Common myeloid progenitor, CD34-positive (primary cell): ENCODE results near the gene SMARCE1.

Source experiments
- CTCF ChIA-PET: fragments of 350-600 bp; sonication (Branson Sonifier 250); formaldehyde crosslinking; loops from one replicate; lab custom pipeline; 2021; ENCODE audit warnings: antibody characterized with exemption; lab: Charles Lee
- POLR2A ChIA-PET: fragments of 350-600 bp; sonication (Branson Sonifier 250); formaldehyde crosslinking; loops from one replicate; lab custom pipeline; 2021; ENCODE audit warnings: antibody characterized with exemption; lab: Charles Lee
- DNase-seq, 3 donors: peaks; one replicate each; pipeline versions ENCODE4 v3.0.0 to v3.0.0-alpha.2; 2013
- H3K27ac ChIP-seq, 2 experiments: 1 replicate in 1 of 2; 2 replicates in 1 of 2; pipeline ENCODE4 v1.7.0; 2013; ENCODE audit warnings: inconsistent platforms in 2 of 2, low read length in 2 of 2, mild to moderate bottlenecking in 2 of 2, low read depth in 1 of 2, moderate library complexity in 1 of 2; ENCODE audit not compliant: severe bottlenecking in 2 of 2, insufficient read depth in 1 of 2, poor library complexity in 1 of 2
- H3K27me3 ChIP-seq, 5 experiments: replicated peaks in 2 of 5; 1 replicate in 3 of 5; 2 replicates in 2 of 5; pipeline versions ENCODE4 v1.6.1 to v1.7.0; 2013; ENCODE audit warnings: low read length in 4 of 5, mild to moderate bottlenecking in 2 of 5, moderate library complexity in 2 of 5, inconsistent platforms in 1 of 5; ENCODE audit not compliant: insufficient read depth in 5 of 5, control insufficient read depth in 4 of 5
- H3K36me3 ChIP-seq, 4 experiments: 1 replicate in 2 of 4; 2 replicates in 2 of 4; pipeline versions ENCODE4 v1.6.1 to v1.7.0; 2013; ENCODE audit warnings: low read length in 3 of 4, control low read depth in 1 of 4, mild to moderate bottlenecking in 1 of 4; ENCODE audit not compliant: control insufficient read depth in 4 of 4, insufficient read depth in 4 of 4
- H3K4me1 ChIP-seq, 4 experiments: 1 replicate in 3 of 4; 2 replicates in 1 of 4; pipeline versions ENCODE4 v1.6.1 to v1.7.1; 2013; ENCODE audit warnings: low read length in 3 of 4, mild to moderate bottlenecking in 3 of 4, control low read depth in 1 of 4, inconsistent platforms in 1 of 4, moderate library complexity in 1 of 4; ENCODE audit not compliant: control insufficient read depth in 4 of 4, insufficient read depth in 4 of 4; ENCODE audit errors: control extremely low read depth in 1 of 4
- H3K4me3 ChIP-seq, 7 experiments: 1 replicate in 4 of 7; 2 replicates in 3 of 7; pipeline versions ENCODE4 v1.5.1 to v1.7.0; 2013; ENCODE audit warnings: mild to moderate bottlenecking in 7 of 7, low read length in 6 of 7, moderate library complexity in 6 of 7, inconsistent platforms in 2 of 7, low read depth in 2 of 7, control low read depth in 1 of 7; ENCODE audit not compliant: insufficient read depth in 4 of 7, control insufficient read depth in 1 of 7; ENCODE audit errors: extremely low read depth in 1 of 7
- H3K9me3 ChIP-seq, 5 experiments: 1 replicate in 4 of 5; 2 replicates in 1 of 5; pipeline versions ENCODE4 v1.6.1 to v1.7.1; 2013; ENCODE audit warnings: low read length in 4 of 5, mild to moderate bottlenecking in 2 of 5, inconsistent platforms in 1 of 5, low read depth in 1 of 5, moderate library complexity in 1 of 5; ENCODE audit not compliant: control insufficient read depth in 4 of 5, insufficient read depth in 2 of 5; ENCODE audit errors: control extremely low read depth in 1 of 5
- WGBS: methylation state at CpG from one replicate; pipeline ENCODE4 v1.1.5; 2013; ENCODE audit not compliant: insufficient coverage; 5-methylcytosine and 5-hydroxymethylcytosine counted together

The SMARCE1 gene

GRCh38 chr17:40613467-40614154 lies 34.0 kb downstream of the SMARCE1 start:
- DNase-seq = no peak
- no peak overlapping the region for H3K27ac ChIP-seq
- no peak overlapping the region for H3K4me3 ChIP-seq
- no peaks in the 10 kb centered on the region for H3K36me3 ChIP-seq
- WGBS = 100% methylated on average over 4 of the region's 5 CpGs
- ChIA-PET CTCF (interaction anchor here (1.3 to 5.7 kb wide), 3 partner anchors 9 to 59 kb away, joined by 3 to 42 read pairs (median 19); no protein-coding TSS in a partner anchor), POLR2A (interaction anchor here (0.6 kb wide), 1 partner anchor 34 kb away, joined by 3 read pairs; no protein-coding TSS in a partner anchor)
- peaks cover 0 to 6% (median 0%) of the 10 kb centered on the region in 5 experiments for H3K27me3 ChIP-seq
- peaks cover 0 to 11% (median 6%) of the 10 kb centered on the region in 4 experiments for H3K4me1 ChIP-seq
- H3K9me3 ChIP-seq = no peaks in the 10 kb centered on the region

- Histone ChIP-seq H3K9me3 (no peaks in the 10 kb centered on the region), H3K4me3 (no peak overlapping the region), H3K27me3 (peaks cover 0 to 4% (median 0%) of the 10 kb centered on the region in 5 experiments), H3K4me1 (peaks cover 0 to 11% (median 6%) of the 10 kb centered on the region in 4 experiments), H3K27ac (no peak overlapping the region), H3K36me3 (no peaks in the 10 kb centered on the region)
- POLR2A ChIA-PET = no interaction called here
- 97% methylated on average over 8 of the region's 11 CpGs for WGBS
- DNase-seq = no peak
- CTCF ChIA-PET = interaction anchor here (0.6 kb wide), 1 partner anchor 385 kb away, joined by 4 read pairs; no protein-coding TSS in a partner anchor
Observed at GRCh38 chr17:40612599-40613244, 34.9 kb downstream of the SMARCE1 start.

GRCh38 chr17:40611840-40612474 lies 35.7 kb downstream of the SMARCE1 start:
- Histone ChIP-seq H3K4me1 (peaks cover 0 to 11% (median 6%) of the 10 kb centered on the region in 4 experiments), H3K27ac (no peak overlapping the region), H3K4me3 (no peak overlapping the region), H3K27me3 (peaks cover 0 to 4% (median 0%) of the 10 kb centered on the region in 5 experiments), H3K9me3 (no peaks in the 10 kb centered on the region), H3K36me3 (no peaks in the 10 kb centered on the region)
- POLR2A ChIA-PET = no interaction called here
- DNase-seq = no peak
- WGBS = 95% methylated on average over 4 of the region's 7 CpGs
- CTCF ChIA-PET = interaction anchor here (0.6 kb wide), 1 partner anchor 384 kb away, joined by 4 read pairs; no protein-coding TSS in a partner anchor

- no peak for DNase-seq
- H3K36me3 ChIP-seq = no peaks in the 10 kb centered on the region
- H3K9me3 ChIP-seq = no peaks in the 10 kb centered on the region
- CTCF ChIA-PET = interaction anchor here (0.6 to 1.8 kb wide), 2 partner anchors 10 to 21 kb away, joined by 3 to 5 read pairs; no protein-coding TSS in a partner anchor
- H3K27ac ChIP-seq = no peak overlapping the region
- peaks cover 0 to 6% (median 2%) of the 10 kb centered on the region in 4 experiments for H3K4me1 ChIP-seq
- POLR2A ChIA-PET = no interaction called here
- H3K4me3 ChIP-seq = no peak overlapping the region
- peaks cover 0 to 2% (median 0%) of the 10 kb centered on the region in 5 experiments for H3K27me3 ChIP-seq
- 56% methylated on average over 1 of the region's 2 CpGs for WGBS
Observed at GRCh38 chr17:40610359-40610758, 37.3 kb downstream of the SMARCE1 start.

- ChIA-PET POLR2A (no interaction called here), CTCF (interaction anchor here (2.2 kb wide), 1 partner anchor 12 kb away, joined by 7 read pairs; no protein-coding TSS in a partner anchor)
- no peaks in the 10 kb centered on the region for H3K4me1 ChIP-seq
- peaks cover 0 to 2% (median 0%) of the 10 kb centered on the region in 5 experiments for H3K27me3 ChIP-seq
- H3K4me3 ChIP-seq = no peak overlapping the region
- no peaks in the 10 kb centered on the region for H3K36me3 ChIP-seq
- no peak overlapping the region for H3K27ac ChIP-seq
- 83% methylated on average over 3 of the region's 6 CpGs for WGBS
- DNase-seq = peak in 2 of 3 donors; percentile 28 to 44
- no peaks in the 10 kb centered on the region for H3K9me3 ChIP-seq
Observed at GRCh38 chr17:40608061-40608581, 39.5 kb downstream of the SMARCE1 start.

GRCh38 chr17:40607641-40608040 lies 40.0 kb downstream of the SMARCE1 start:
- Histone ChIP-seq H3K27ac (no peak overlapping the region), H3K4me3 (no peak overlapping the region), H3K9me3 (no peaks in the 10 kb centered on the region), H3K36me3 (no peaks in the 10 kb centered on the region), H3K4me1 (no peaks in the 10 kb centered on the region), H3K27me3 (peaks cover 0 to 1% (median 0%) of the 10 kb centered on the region in 5 experiments)
- ChIA-PET POLR2A (no interaction called here), CTCF (interaction anchor here (2.2 kb wide), 1 partner anchor 12 kb away, joined by 7 read pairs; no protein-coding TSS in a partner anchor)
- WGBS = 100% methylated on average over 1 of the region's 5 CpGs
- no peak for DNase-seq
